DOHH2 (cell line): ENCODE results near the gene FAM221B.

Experiments used
- CTCF ChIP-seq: fragments of 200-600 bp; sonication (generic); IDR thresholded peaks from one replicate; pipeline ENCODE4 v1.5.1; 2014; ENCODE audit warnings: antibody characterized with exemption, mild to moderate bottlenecking, low read depth, low read length; ENCODE audit not compliant: poor library complexity, severe bottlenecking
- EZH2phosphoT487 ChIP-seq: fragments of 200-600 bp; sonication (generic); IDR thresholded peaks from 2 replicates; pipeline ENCODE4 v1.6.1; 2017; ENCODE audit warnings: borderline replicate concordance, mild to moderate bottlenecking, antibody characterized with exemption, low read length, moderate library complexity, mixed read lengths

GRCh38 chr9:35840881-35841644 lies 12.5 kb upstream of the FAM221B start:
- TF ChIP-seq CTCF (no peak), EZH2phosphoT487 (no peak)
